HG03520 (cell line): ENCODE data around the gene USP25.

Experiments
- ATAC-seq: cut with Tn5 transposase; IDR thresholded peaks from one replicate; pipeline ENCODE4 v1.9.1; 2021; ENCODE audit warnings: mild to moderate bottlenecking, moderate library complexity; ENCODE audit not compliant: unreplicated experiment

The USP25 gene

DNA sequence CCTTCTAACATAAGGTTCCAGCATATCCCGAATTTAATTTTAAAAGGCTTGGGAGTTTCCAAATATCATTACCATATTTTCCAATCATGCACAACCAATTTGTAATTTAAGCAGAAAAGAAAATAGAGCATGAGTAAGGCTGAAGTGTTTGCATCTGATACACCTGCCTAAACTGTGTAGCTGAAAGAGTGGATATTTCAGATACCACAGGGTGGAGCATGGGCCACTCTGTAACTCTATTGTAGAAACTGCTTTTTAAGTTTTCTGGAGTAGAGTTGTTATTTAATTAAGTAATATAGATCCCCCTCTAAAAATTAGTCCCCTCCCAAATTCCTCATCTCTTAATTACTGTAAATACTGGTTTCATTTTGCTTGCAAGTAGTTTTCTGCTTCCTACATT, 199.8 kb downstream of the USP25 start:
- no peak for ATAC-seq
